IMR-90 (cell line): ENCODE measurements around the gene GPR176. TPM values are rescaled to one million over a fixed set of nuclear protein-coding genes. Genes with fewer than 3 reads are reported as not detected.
A peak's percentile ranks its signal among the peaks of the same experiment; 100 is the strongest.

Experiments
- ATAC-seq: fragments of 200-7000 bp; cut with Tn5 transposase; 2 replicates; pipeline ENCODE4 v1.9.1; 2020; ENCODE audit warnings: low read depth, mild to moderate bottlenecking, moderate library complexity
- BruUV-seq: library from RNA; stranded (reverse); fragments of 400-500 nt; replicated peaks from 2 replicates; lab custom pipeline; 2021; lab: Mats Ljungman, UMichigan
- CTCF ChIA-PET: fragments of 300-600 bp; formaldehyde crosslinking; extraction: SDS; loops from one replicate; lab custom pipeline; 2021; ENCODE audit warnings: antibody characterized with exemption; lab: Yijun Ruan, JAX
- POLR2A ChIA-PET: fragments of 300-600 bp; sonication (Branson Sonifier 250); formaldehyde crosslinking; loops from one replicate; lab custom pipeline; 2022; ENCODE audit warnings: antibody characterized with exemption; ENCODE audit not compliant: unreplicated experiment; lab: Charles Lee
- DNase-seq: peaks from one replicate; pipeline ENCODE4 v3.0.0; 2013
- H2AFZ ChIP-seq: replicated peaks from 2 replicates; pipeline ENCODE3; 2013; ENCODE audit warnings: low read length, mild to moderate bottlenecking; ENCODE audit not compliant: poor library complexity
- H2AK5ac ChIP-seq: 2 replicates; pipeline ENCODE4 v1.6.1; 2013; ENCODE audit warnings: low read depth, low read length, inconsistent platforms
- H2AK9ac ChIP-seq: replicated peaks from 2 replicates; pipeline ENCODE3; 2013; ENCODE audit warnings: mild to moderate bottlenecking, low read depth, low read length, moderate library complexity; ENCODE audit not compliant: poor library complexity
- H2BK120ac ChIP-seq: 2 replicates; pipeline ENCODE4 v1.6.1; 2013; ENCODE audit warnings: low read depth, low read length, inconsistent platforms
- H2BK15ac ChIP-seq: 3 replicates; pipeline ENCODE4 v1.6.1; 2013; ENCODE audit warnings: low read depth, low read length, inconsistent platforms
- H2BK20ac ChIP-seq: 2 replicates; pipeline ENCODE4 v1.6.1; 2013; ENCODE audit warnings: low read depth, mild to moderate bottlenecking, inconsistent platforms, low read length, moderate library complexity
- H2BK5ac ChIP-seq: 2 replicates; pipeline ENCODE4 v1.6.1; 2013; ENCODE audit warnings: mild to moderate bottlenecking, low read depth, low read length, inconsistent platforms; ENCODE audit not compliant: poor library complexity, severe bottlenecking
- H3K14ac ChIP-seq: replicated peaks from 2 replicates; pipeline ENCODE4 v1.6.1; 2013; ENCODE audit warnings: low read depth, low read length, inconsistent platforms
- H3K18ac ChIP-seq: 2 replicates; pipeline ENCODE4 v1.6.1; 2013; ENCODE audit warnings: low read depth, low read length, control low read depth
- H3K23ac ChIP-seq: 2 replicates; pipeline ENCODE4 v1.6.1; 2013; ENCODE audit warnings: low read depth, low read length, inconsistent platforms
- H3K27ac ChIP-seq: 2 replicates; pipeline ENCODE4 v1.5.1; 2013; ENCODE audit warnings: mild to moderate bottlenecking, control low read depth, low read length; ENCODE audit not compliant: insufficient read depth
- H3K27me3 ChIP-seq: 2 replicates; pipeline ENCODE4 v1.6.1; 2013; ENCODE audit warnings: low read length; ENCODE audit not compliant: control insufficient read depth, insufficient read depth
- H3K36me3 ChIP-seq: 2 replicates; pipeline ENCODE4 v1.6.1; 2013; ENCODE audit warnings: low read length, mixed read lengths; ENCODE audit not compliant: control insufficient read depth, insufficient read depth
- H3K4ac ChIP-seq: 2 replicates; pipeline ENCODE4 v1.6.1; 2013; ENCODE audit warnings: low read depth, low read length, inconsistent platforms
- H3K4me1 ChIP-seq: 2 replicates; pipeline ENCODE4 v1.6.1; 2013; ENCODE audit warnings: low read length, mixed read lengths; ENCODE audit not compliant: control insufficient read depth, insufficient read depth
- H3K4me2 ChIP-seq: 2 replicates; pipeline ENCODE4 v1.6.1; 2013; ENCODE audit warnings: low read depth, mild to moderate bottlenecking, control low read depth, low read length, moderate library complexity
- H3K4me3 ChIP-seq: 2 replicates; pipeline ENCODE4 v1.5.1; 2013; ENCODE audit warnings: low read depth, mild to moderate bottlenecking, control low read depth, low read length, moderate library complexity; ENCODE audit not compliant: insufficient read depth
- H3K56ac ChIP-seq: 2 replicates; pipeline ENCODE4 v1.6.1; 2013; ENCODE audit warnings: low read length, inconsistent platforms; ENCODE audit not compliant: insufficient read depth; ENCODE audit errors: extremely low read depth
- H3K79me1 ChIP-seq, 2 experiments: 2 replicates each; pipeline ENCODE4 v1.6.1; 2013; ENCODE audit warnings: low read length in 2 of 2, inconsistent platforms in 1 of 2, low read depth in 1 of 2
- H3K9ac ChIP-seq: 2 replicates; pipeline ENCODE4 v1.6.1; 2013; ENCODE audit warnings: low read depth, low read length, control low read depth
- H3K9me1 ChIP-seq: 2 replicates; pipeline ENCODE4 v1.6.1; 2013; ENCODE audit warnings: low read length, inconsistent platforms; ENCODE audit not compliant: insufficient read depth
- H3K9me3 ChIP-seq: 2 replicates; pipeline ENCODE4 v1.6.1; 2013; ENCODE audit warnings: low read length; ENCODE audit not compliant: control insufficient read depth, insufficient read depth
- H4K20me1 ChIP-seq: 2 replicates; pipeline ENCODE4 v1.6.1; 2013; ENCODE audit warnings: low read length, inconsistent platforms; ENCODE audit not compliant: insufficient read depth
- H4K5ac ChIP-seq: 2 replicates; pipeline ENCODE4 v1.6.1; 2013; ENCODE audit warnings: mild to moderate bottlenecking, low read depth, low read length, control low read depth
- H4K8ac ChIP-seq, 2 experiments: 2 replicates each; pipeline ENCODE4 v1.6.1; 2013; ENCODE audit warnings: low read depth in 2 of 2, low read length in 2 of 2, control low read depth in 1 of 2, inconsistent platforms in 1 of 2
- H4K91ac ChIP-seq: 2 replicates; pipeline ENCODE4 v1.6.1; 2013; ENCODE audit warnings: low read depth, low read length, inconsistent platforms; ENCODE audit not compliant: insufficient read depth
- BHLHE40 ChIP-seq: fragments of 150-350 bp; IDR thresholded peaks from 2 replicates; pipeline ENCODE4 v1.6.1; 2016; ENCODE audit warnings: mild to moderate bottlenecking, low read depth, low read length
- CHD1 ChIP-seq: IDR thresholded peaks from 2 replicates; pipeline ENCODE4 v1.6.1; 2012; ENCODE audit warnings: low read depth, low read length, improper control_type of control experiment
- CTCF ChIP-seq: conservative IDR thresholded peaks from 2 replicates; pipeline ENCODE4 v1.5.1; 2012; ENCODE audit warnings: mild to moderate bottlenecking, low read depth, low read length, improper control_type of control experiment
- FOS ChIP-seq: fragments of 150-350 bp; IDR thresholded peaks from 2 replicates; pipeline ENCODE4 v1.6.1; 2016; ENCODE audit warnings: low read depth, low read length
- MAFK ChIP-seq: IDR thresholded peaks from 2 replicates; pipeline ENCODE4 v1.6.1; 2012; ENCODE audit warnings: low read depth, low read length, improper control_type of control experiment
- MAZ ChIP-seq: IDR thresholded peaks from 2 replicates; pipeline ENCODE4 v1.6.1; 2012; ENCODE audit warnings: low read depth, mild to moderate bottlenecking, low read length, improper control_type of control experiment, moderate library complexity, borderline replicate concordance
- MXI1 ChIP-seq: IDR thresholded peaks from 2 replicates; pipeline ENCODE4 v1.6.1; 2012; ENCODE audit warnings: low read depth, mild to moderate bottlenecking, low read length, moderate library complexity, borderline replicate concordance
- RCOR1 ChIP-seq: IDR thresholded peaks from 2 replicates; pipeline ENCODE4 v1.6.1; 2012; ENCODE audit warnings: mild to moderate bottlenecking, low read length, improper control_type of control experiment; ENCODE audit not compliant: insufficient replicate concordance
- WGBS, 2 experiments: methylation state at CpG; one replicate each; pipeline versions ENCODE4 v1.1.5 to v1.1.7; 2013; ENCODE audit warnings: missing lambda C conversion rate in 2 of 2; ENCODE audit not compliant: insufficient read length in 1 of 2; ENCODE audit errors: extremely low coverage in 2 of 2; 5-methylcytosine and 5-hydroxymethylcytosine counted together
- dilution Hi-C: fragments of 300-500 bp; cut with HindIII; formaldehyde crosslinking; loops from one replicate; pipeline ENCODE4 v1.14.3; 2018; ENCODE audit warnings: low sequenced_read_pairs; ENCODE audit not compliant: unreplicated experiment
- in situ Hi-C: fragments of 300-500 bp; cut with MboI; formaldehyde crosslinking; loops from 3 replicates; pipeline ENCODE4 v1.14.3; 2019; ENCODE audit warnings: low sequenced_read_pairs, inconsistent platforms, mixed read lengths
- intact Hi-C: fragments of 100-400 bp; cut with micrococcal nuclease; formaldehyde crosslinking; loops from 2 replicates; pipeline ENCODE4 v1.10.0; 2022
- polyA plus RNA-seq, 3 experiments: library from polyadenylated mRNA; depleted of rRNA; stranded (reverse); fragments of >200 nt; gene quantifications; 2 replicates each; pipeline ENCODE4 v1.2.3, GENCODE V29; 2012; ENCODE audit warnings: low replicate concordance in 1 of 3
- total RNA-seq: library from RNA; depleted of rRNA; stranded (reverse); fragments of >200 nt; gene quantifications from 2 replicates; pipeline ENCODE4 v1.2.3, GENCODE V29; 2012

Gene GPR176
- total and polyA plus RNA-seq, 2 of the 4 experiments (the other 2 are of a cell fraction) = 114 to 246 TPM

DNA sequence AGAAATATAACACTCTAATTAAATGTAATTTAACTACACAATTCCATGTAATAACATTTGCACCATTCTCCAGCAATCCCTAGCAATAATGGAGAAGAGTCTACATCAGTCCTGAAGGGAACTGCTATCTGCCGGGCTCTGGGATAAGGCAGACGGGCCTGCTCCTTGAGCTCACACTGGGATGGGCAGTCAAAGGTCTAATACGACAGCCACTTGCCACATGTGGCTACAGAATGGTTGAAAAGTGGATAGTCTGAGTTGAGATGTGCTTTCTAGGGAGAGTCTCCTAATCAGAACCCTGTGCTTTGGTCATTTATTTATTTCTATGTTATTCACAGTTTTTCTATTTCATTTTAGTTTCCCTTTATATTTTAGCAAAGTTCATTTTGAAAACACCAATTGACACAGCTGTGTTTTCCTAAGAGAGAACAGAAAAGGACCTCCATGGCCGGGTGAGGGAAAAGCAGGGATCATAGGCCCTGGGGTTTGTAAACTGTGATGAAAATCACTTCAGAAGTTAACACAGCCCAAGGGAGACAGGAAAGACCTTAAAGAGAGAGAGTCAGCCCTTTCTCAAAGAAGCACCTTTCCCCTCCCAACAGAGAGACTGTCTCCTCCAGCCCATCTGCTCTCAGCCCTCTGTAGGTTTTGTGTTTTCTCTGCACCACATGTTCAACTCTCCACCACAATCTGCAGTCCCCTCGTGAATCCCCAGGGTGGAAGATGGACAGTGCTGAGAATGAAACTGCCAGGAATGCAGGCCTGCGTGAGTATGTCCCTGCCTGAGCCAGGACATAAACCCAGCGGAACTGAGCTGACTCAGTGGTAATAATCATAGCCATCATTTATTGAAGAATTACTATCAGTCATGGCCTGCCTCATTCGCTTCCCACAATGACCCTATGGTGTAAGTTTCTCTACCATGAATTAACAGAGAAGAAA lies 149.0 kb downstream of the GPR176 start:
- DNase-seq (peak; percentile 92), ATAC-seq (peak; percentile 98)
- H2BK5ac ChIP-seq = peak overlapping the region; percentile 93
- H3K23ac ChIP-seq = peak overlapping the region; percentile 88; the same call in 1 of the 2 replicates
- no peak overlapping the region for H2AK9ac ChIP-seq
- peaks cover 10% of the 10 kb centered on the region for H3K4me1 ChIP-seq
- no TSS peak for BruUV-seq
- no peaks in the 10 kb centered on the region for H3K27me3 ChIP-seq
- H2BK20ac ChIP-seq = peak overlapping the region; percentile 92; the same call in 1 of the 2 replicates
- whole genome bisulfite sequencing, 2 experiments = 100% methylated on average over 2 of the region's 8 CpGs; no CpG with 5 or more reads in 1 of the 2 experiments
- peak overlapping the region; percentile 91 for H3K4ac ChIP-seq
- peak overlapping the region; percentile 75; the same call in 2 of the 3 replicates for H2BK15ac ChIP-seq
- TF ChIP-seq MXI1 = peak; percentile 42; the same call in 1 of the 2 replicates
- TF ChIP-seq CHD1 = no peak
- TF ChIP-seq BHLHE40 = peak; percentile 40
- peak; percentile 57; the same call in 1 of the 2 replicates for TF ChIP-seq FOS
- no peak for TF ChIP-seq CTCF
- no peak for TF ChIP-seq RCOR1
- no peak for TF ChIP-seq MAZ
- peak; percentile 20; the same call in 1 of the 2 replicates for TF ChIP-seq MAFK
- H3K79me1 ChIP-seq = no peaks in the 10 kb centered on the region
- peak overlapping the region; percentile 89 for H4K5ac ChIP-seq
- POLR2A ChIA-PET = interaction anchor here (0.6 kb wide), 1 partner anchor 222 kb away, joined by 4 read pairs; no protein-coding TSS in a partner anchor
- H3K4me2 ChIP-seq = peak overlapping the region; percentile 84
- intact Hi-C loops (loop anchor here (1.0 kb wide), 1 partner anchor 85 kb away; no protein-coding TSS in a partner anchor), dilution Hi-C loops (no loop called here), in situ Hi-C loops (loop anchor here (25.0 kb wide), 1 partner anchor 609 kb away; no protein-coding TSS in a partner anchor)
- CTCF ChIA-PET = interaction anchor here (0.6 kb wide), 1 partner anchor 169 kb away, joined by 5 read pairs; no protein-coding TSS in a partner anchor
- no peaks in the 10 kb centered on the region; the same call in none of the 2 replicates for H3K9me1 ChIP-seq
- peak overlapping the region; percentile 67 for H3K9ac ChIP-seq
- peak overlapping the region; percentile 94 for H2BK120ac ChIP-seq
- H3K56ac ChIP-seq = peak overlapping the region; percentile 82
- H3K14ac ChIP-seq = peak overlapping the region; percentile 93
- H4K91ac ChIP-seq = peak overlapping the region; percentile 93
- H3K9me3 ChIP-seq = no peaks in the 10 kb centered on the region
- no peaks in the 10 kb centered on the region for H4K20me1 ChIP-seq
- peak overlapping the region; percentile 72 to 94 for H4K8ac ChIP-seq
- H3K4me3 ChIP-seq = peak overlapping the region; percentile 21; the same call in 1 of the 2 replicates
- peak overlapping the region; percentile 75 for H3K18ac ChIP-seq
- peak overlapping the region; percentile 76 for H2AK5ac ChIP-seq
- peak overlapping the region; percentile 80 for H3K27ac ChIP-seq
- peak overlapping the region; percentile 93 for H2AFZ ChIP-seq
- no peaks in the 10 kb centered on the region for H3K36me3 ChIP-seq
